ENCODE measurements around the gene RTN1.

Gene RTN1

GRCh38 chr14:59630288-59630963 is 240.2 kb downstream of the RTN1 start:
- DNase-seq: no peak
- Mint-ChIP-seq H3K4me3 (peak overlapping the region; percentile 30), H3K27ac (no peak overlapping the region), H3K9me3 (peaks cover 5% of the 10 kb centered on the region), H3K36me3 (ENCODE audit: low read depth) (no peaks in the 10 kb centered on the region), H3K27me3 (peaks cover 61% of the 10 kb centered on the region), H3K4me1 (ENCODE audit: low read depth) (peaks cover 5% of the 10 kb centered on the region)

- Mint-ChIP-seq H3K36me3 (ENCODE audit: low read depth) (no peaks in the 10 kb centered on the region), H3K9me3 (peaks cover under 1% of the 10 kb centered on the region), H3K27ac (no peak overlapping the region), H3K27me3 (peaks cover 61% of the 10 kb centered on the region), H3K4me1 (ENCODE audit: low read depth) (peaks cover 5% of the 10 kb centered on the region), H3K4me3 (no peak overlapping the region)
- DNase-seq: no peak
Observed at GRCh38 chr14:59629444-59630287, 240.9 kb downstream of the RTN1 start.

DNA sequence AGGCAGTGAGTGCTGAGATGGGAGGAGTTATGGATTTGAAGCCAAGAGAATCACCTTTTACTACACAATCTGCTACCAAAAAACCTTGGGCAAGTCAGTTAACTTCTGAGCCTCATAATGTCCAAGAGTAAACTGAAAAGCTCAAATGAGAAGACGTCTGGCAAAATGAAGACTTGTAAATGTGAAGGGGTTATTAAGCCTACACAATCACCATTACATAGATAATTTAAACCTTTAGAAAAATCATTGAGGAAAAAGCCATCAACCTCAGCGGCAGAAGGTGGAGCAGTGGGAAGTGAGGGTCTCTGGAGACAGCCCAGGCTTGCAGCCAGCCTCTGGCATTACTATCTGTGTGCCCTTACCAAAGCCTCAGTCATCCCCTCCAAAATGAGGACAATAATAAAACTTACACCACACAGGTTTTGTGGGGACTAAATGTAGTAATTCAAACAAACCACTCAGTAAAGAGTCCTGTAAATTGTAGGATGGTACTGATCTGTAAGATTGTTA is 243.5 kb downstream of the RTN1 start:
- Mint-ChIP-seq H3K4me3 (no peak overlapping the region), H3K9me3 (no peaks in the 10 kb centered on the region), H3K27ac (no peak overlapping the region), H3K4me1 (ENCODE audit: low read depth) (peaks cover 5% of the 10 kb centered on the region), H3K36me3 (ENCODE audit: low read depth) (no peaks in the 10 kb centered on the region), H3K27me3 (peaks cover 61% of the 10 kb centered on the region)
- no peak for DNase-seq

DNA sequence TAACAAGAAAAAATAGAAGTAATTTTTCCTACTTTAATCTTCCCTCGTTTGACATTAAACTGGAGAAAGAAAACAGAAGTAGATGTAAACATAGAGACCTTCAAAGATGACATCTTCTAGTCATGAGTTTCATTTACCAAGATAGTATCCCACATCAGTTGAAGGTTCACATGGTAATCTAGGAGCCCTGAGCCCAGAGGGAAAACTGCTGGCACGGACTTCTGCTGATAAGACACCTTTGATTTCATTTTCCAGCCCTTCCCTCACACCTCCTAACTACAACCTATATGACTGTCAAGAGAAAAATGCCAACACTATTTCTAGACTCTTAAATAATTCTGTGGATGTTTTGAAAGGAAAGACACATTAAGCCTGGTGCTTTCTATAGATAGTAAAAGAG is 247.9 kb downstream of the RTN1 start:
- Mint-ChIP-seq H3K27me3 (peaks cover 44% of the 10 kb centered on the region), H3K9me3 (no peaks in the 10 kb centered on the region), H3K27ac (no peak overlapping the region), H3K4me1 (ENCODE audit: low read depth) (no peaks in the 10 kb centered on the region), H3K4me3 (no peak overlapping the region), H3K36me3 (ENCODE audit: low read depth) (no peaks in the 10 kb centered on the region)
- no peak for DNase-seq

GRCh38 chr14:59619061-59619460 is 251.5 kb downstream of the RTN1 start:
- peaks cover 36% of the 10 kb centered on the region for H3K27me3 Mint-ChIP-seq
- H3K4me1 Mint-ChIP-seq (ENCODE audit: low read depth): no peaks in the 10 kb centered on the region
- H3K4me3 Mint-ChIP-seq: no peak overlapping the region
- no peak overlapping the region for H3K27ac Mint-ChIP-seq
- no peak for DNase-seq
- H3K9me3 Mint-ChIP-seq: no peaks in the 10 kb centered on the region
- no peaks in the 10 kb centered on the region for H3K36me3 Mint-ChIP-seq (ENCODE audit: low read depth)

- H3K9me3 Mint-ChIP-seq: no peaks in the 10 kb centered on the region
- H3K27ac Mint-ChIP-seq: no peak overlapping the region
- no peaks in the 10 kb centered on the region for H3K4me1 Mint-ChIP-seq (ENCODE audit: low read depth)
- DNase-seq: no peak
- no peaks in the 10 kb centered on the region for H3K36me3 Mint-ChIP-seq (ENCODE audit: low read depth)
- peaks cover 10% of the 10 kb centered on the region for H3K27me3 Mint-ChIP-seq
- no peak overlapping the region for H3K4me3 Mint-ChIP-seq
Observed at GRCh38 chr14:59601056-59601455, 269.5 kb downstream of the RTN1 start.

- no peaks in the 10 kb centered on the region for H3K36me3 Mint-ChIP-seq (ENCODE audit: low read depth)
- H3K4me1 Mint-ChIP-seq (ENCODE audit: low read depth): no peaks in the 10 kb centered on the region
- H3K4me3 Mint-ChIP-seq: no peak overlapping the region
Observed at GRCh38 chr14:59600211-59600945, 270.2 kb downstream of the RTN1 start.

GRCh38 chr14:59595071-59595470 is 275.5 kb downstream of the RTN1 start:
- H3K27me3 Mint-ChIP-seq: peaks cover 15% of the 10 kb centered on the region
- no peak overlapping the region for H3K4me3 Mint-ChIP-seq
- peaks cover 3% of the 10 kb centered on the region for H3K9me3 Mint-ChIP-seq
- DNase-seq: no peak
- H3K27ac Mint-ChIP-seq: no peak overlapping the region
- H3K36me3 Mint-ChIP-seq (ENCODE audit: low read depth): no peaks in the 10 kb centered on the region
- H3K4me1 Mint-ChIP-seq (ENCODE audit: low read depth): no peaks in the 10 kb centered on the region

More at GRCh38 chr14:59600211-59600945, 270.2 kb downstream of the RTN1 start:
- Mint-ChIP-seq H3K9me3 (no peaks in the 10 kb centered on the region), H3K27me3 (peaks cover 10% of the 10 kb centered on the region), H3K27ac (no peak overlapping the region)
- no peak for DNase-seq

- DNase-seq: no peak
- Mint-ChIP-seq H3K9me3 (peaks cover 3% of the 10 kb centered on the region), H3K36me3 (ENCODE audit: low read depth) (no peaks in the 10 kb centered on the region), H3K4me3 (no peak overlapping the region), H3K27ac (no peak overlapping the region), H3K27me3 (peaks cover 6% of the 10 kb centered on the region), H3K4me1 (ENCODE audit: low read depth) (peaks cover 4% of the 10 kb centered on the region)
Observed at GRCh38 chr14:59591641-59592370, 278.8 kb downstream of the RTN1 start.

DNA sequence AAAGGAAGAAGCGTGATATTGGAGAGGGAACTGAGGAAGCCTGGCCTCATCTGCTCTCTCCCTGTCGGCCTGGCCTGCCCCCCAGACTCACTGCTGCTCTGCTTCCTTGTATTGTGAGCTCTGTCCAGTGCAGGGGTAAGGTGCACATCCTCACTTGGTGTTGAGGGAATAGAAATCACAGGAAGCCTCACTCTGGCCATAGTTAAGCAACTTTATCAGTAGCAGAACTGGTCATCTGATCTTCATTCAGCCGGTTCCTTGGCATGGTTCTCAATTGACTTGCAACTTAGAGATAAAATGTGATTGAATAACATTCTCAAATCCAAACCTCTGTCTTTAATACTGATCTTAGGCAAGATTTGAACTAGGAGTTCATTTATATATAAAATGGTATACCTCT is 282.5 kb downstream of the RTN1 start:
- no peak for DNase-seq
- peaks cover 2% of the 10 kb centered on the region for H3K27me3 Mint-ChIP-seq
- H3K9me3 Mint-ChIP-seq: peaks cover 3% of the 10 kb centered on the region
- H3K4me1 Mint-ChIP-seq (ENCODE audit: low read depth): peaks cover 14% of the 10 kb centered on the region
- H3K27ac Mint-ChIP-seq: no peak overlapping the region
- H3K4me3 Mint-ChIP-seq: no peak overlapping the region
- no peaks in the 10 kb centered on the region for H3K36me3 Mint-ChIP-seq (ENCODE audit: low read depth)

DNA sequence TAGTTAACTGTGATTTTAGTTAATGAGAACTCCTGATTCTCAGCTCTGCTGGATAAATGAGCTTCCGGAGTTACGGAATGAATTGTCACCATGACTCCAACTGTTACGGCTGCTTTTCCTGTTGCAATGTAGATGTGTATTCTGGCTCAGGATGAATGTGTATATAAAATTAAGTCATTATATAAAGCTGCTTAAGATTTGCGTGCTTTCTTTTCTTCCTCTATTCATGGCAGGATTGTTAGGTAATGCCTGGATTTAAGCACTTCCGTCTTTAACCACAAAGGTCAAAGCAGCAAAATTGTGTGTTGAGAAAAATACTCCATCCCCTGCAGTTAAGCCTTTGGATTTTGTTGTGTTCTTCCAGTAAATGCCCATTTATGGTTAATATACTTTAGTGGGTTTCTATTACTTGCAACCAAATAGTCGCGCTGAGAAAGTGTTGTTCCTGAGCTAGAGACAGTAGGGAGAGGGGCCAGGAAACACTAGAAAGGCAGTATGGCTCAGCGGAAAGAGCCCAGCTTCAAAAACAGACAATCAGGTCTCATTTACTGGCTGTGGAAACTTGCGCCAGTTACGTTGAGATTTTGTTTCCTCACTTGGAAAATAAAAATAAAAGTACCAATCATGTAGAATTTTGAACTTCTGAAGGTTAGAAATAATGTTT is 284.6 kb downstream of the RTN1 start:
- no peak for DNase-seq
- peak overlapping the region; percentile 39 for H3K27ac Mint-ChIP-seq
- no peaks in the 10 kb centered on the region for H3K9me3 Mint-ChIP-seq
- H3K27me3 Mint-ChIP-seq: no peaks in the 10 kb centered on the region
- peaks cover 14% of the 10 kb centered on the region for H3K4me1 Mint-ChIP-seq (ENCODE audit: low read depth)
- no peaks in the 10 kb centered on the region for H3K36me3 Mint-ChIP-seq (ENCODE audit: low read depth)
- peak overlapping the region; percentile 43 for H3K4me3 Mint-ChIP-seq

GRCh38 chr14:59583755-59584154 is 286.8 kb downstream of the RTN1 start:
- DNase-seq: no peak
- Mint-ChIP-seq H3K4me3 (no peak overlapping the region), H3K9me3 (no peaks in the 10 kb centered on the region)

DNA sequence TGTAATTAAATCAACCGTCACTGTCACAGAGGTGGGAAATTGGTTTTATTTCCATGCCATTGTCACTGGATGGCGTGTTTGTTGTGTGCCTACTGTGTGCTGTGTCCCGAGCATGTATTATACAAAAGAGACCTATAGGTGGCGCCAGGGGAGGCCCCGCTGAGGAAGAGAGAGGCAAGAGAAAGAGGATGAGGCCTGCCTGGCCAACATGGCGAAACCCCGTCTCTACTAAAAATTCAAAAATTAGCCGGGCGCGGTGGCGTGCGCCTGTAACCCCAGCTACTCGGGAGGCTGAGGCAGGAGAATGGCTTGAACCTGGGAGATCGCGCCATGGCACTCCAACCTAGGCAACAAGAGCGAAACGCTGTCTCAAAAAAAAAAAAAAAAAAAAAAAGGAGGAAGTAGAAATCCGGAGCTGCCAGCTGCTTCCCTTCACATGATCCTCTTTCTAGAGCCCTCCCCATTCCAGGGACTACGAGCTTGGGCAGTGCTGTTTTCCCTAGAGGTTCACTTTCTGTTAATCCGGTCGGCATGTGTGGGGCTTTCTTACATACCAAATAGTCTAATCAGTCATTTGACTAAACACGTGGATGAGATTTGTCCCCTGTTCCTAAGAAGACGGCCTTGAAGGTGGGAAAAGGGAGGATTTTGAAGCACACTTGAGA is 287.6 kb downstream of the RTN1 start:
- peaks cover 11% of the 10 kb centered on the region for H3K27me3 Mint-ChIP-seq
- no peaks in the 10 kb centered on the region for H3K9me3 Mint-ChIP-seq
- H3K4me3 Mint-ChIP-seq: no peak overlapping the region
- DNase-seq: no peak
- no peaks in the 10 kb centered on the region for H3K36me3 Mint-ChIP-seq (ENCODE audit: low read depth)
- peaks cover 14% of the 10 kb centered on the region for H3K4me1 Mint-ChIP-seq (ENCODE audit: low read depth)
- H3K27ac Mint-ChIP-seq: no peak overlapping the region

More at GRCh38 chr14:59583755-59584154, 286.8 kb downstream of the RTN1 start:
- Mint-ChIP-seq H3K36me3 (ENCODE audit: low read depth) (no peaks in the 10 kb centered on the region), H3K4me1 (ENCODE audit: low read depth) (peaks cover 14% of the 10 kb centered on the region), H3K27me3 (peaks cover 6% of the 10 kb centered on the region), H3K27ac (no peak overlapping the region)

Measured in activated T-cell treated with anti-CD3 and anti-CD28 coated beads, Interleukin-2, amount 50 U/mL, for 24 hours (primary cell).